GM23338 (cell line): ENCODE results near the gene PIP4K2B. TPM values are rescaled to one million over a fixed set of nuclear protein-coding genes. Genes with fewer than 3 reads are reported as not detected.

Experiments used
- ATAC-seq: fragments of 200-7000 bp; cut with Tn5 transposase; 3 replicates; pipeline ENCODE4 v1.9.1; 2020
- DNase-seq: peaks from one replicate; pipeline ENCODE4 v3.0.0-alpha.2; 2015; ENCODE audit warnings: low spot score
- H2AFZ ChIP-seq: fragments of 200-600 bp; sonication (generic); 2 replicates; pipeline ENCODE4 v1.8.0; 2016; ENCODE audit warnings: antibody characterized with exemption, mild to moderate bottlenecking, moderate library complexity
- H3F3A ChIP-seq: fragments of 200-600 bp; sonication (generic); replicated peaks from 2 replicates; pipeline ENCODE4 v1.8.0; 2017; ENCODE audit warnings: antibody characterized with exemption, mixed run types, low read depth
- H3K27ac ChIP-seq: fragments of 200-600 bp; sonication (generic); 2 replicates; pipeline ENCODE4 v1.6.1; 2016; ENCODE audit warnings: low read depth
- H3K27me3 ChIP-seq: fragments of 200-600 bp; sonication (generic); 2 replicates; pipeline ENCODE4 v1.8.0; 2016; ENCODE audit warnings: mild to moderate bottlenecking, mixed run types, moderate library complexity; ENCODE audit not compliant: insufficient read depth
- H3K36me3 ChIP-seq: fragments of 200-600 bp; sonication (generic); 2 replicates; pipeline ENCODE4 v1.8.0; 2016; ENCODE audit warnings: mild to moderate bottlenecking; ENCODE audit not compliant: insufficient read depth
- H3K4me1 ChIP-seq: fragments of 200-600 bp; sonication (generic); 2 replicates; pipeline ENCODE4 v1.8.0; 2016; ENCODE audit warnings: mild to moderate bottlenecking, moderate library complexity; ENCODE audit not compliant: insufficient read depth
- H3K4me2 ChIP-seq: fragments of 200-600 bp; sonication (generic); 2 replicates; pipeline ENCODE4 v1.7.1; 2017; ENCODE audit warnings: mixed run types
- H3K4me3 ChIP-seq: fragments of 200-600 bp; sonication (generic); 2 replicates; pipeline ENCODE4 v1.6.1; 2016; ENCODE audit warnings: mixed run types
- H3K79me2 ChIP-seq: fragments of 200-600 bp; sonication (generic); replicated peaks from 2 replicates; pipeline ENCODE4 v1.8.0; 2017; ENCODE audit warnings: mild to moderate bottlenecking; ENCODE audit not compliant: insufficient read depth
- H3K9me2 ChIP-seq: fragments of 200-600 bp; sonication (generic); 2 replicates; pipeline ENCODE4 v1.8.0; 2017; ENCODE audit not compliant: insufficient read depth
- H4K20me1 ChIP-seq: fragments of 200-600 bp; sonication (generic); replicated peaks from 2 replicates; pipeline ENCODE4 v1.8.0; 2017; ENCODE audit warnings: mild to moderate bottlenecking; ENCODE audit not compliant: insufficient read depth
- H3K27ac Mint-ChIP-seq: 2 replicates; pipeline ENCODE4 v1.8.0; 2020; ENCODE audit warnings: inconsistent platforms, mild to moderate bottlenecking, moderate library complexity, mixed read lengths
- H3K27me3 Mint-ChIP-seq: 3 replicates; pipeline ENCODE4 v1.8.0; 2022; ENCODE audit warnings: low read depth, mild to moderate bottlenecking, moderate library complexity, mixed read lengths, inconsistent platforms; ENCODE audit not compliant: insufficient read depth, poor library complexity
- H3K36me3 Mint-ChIP-seq: 3 replicates; pipeline ENCODE4 v1.8.0; 2021; ENCODE audit warnings: low read depth, mild to moderate bottlenecking, inconsistent platforms, moderate library complexity, mixed read lengths
- H3K4me1 Mint-ChIP-seq: 3 replicates; pipeline ENCODE4 v1.8.0; 2020; ENCODE audit warnings: mild to moderate bottlenecking, inconsistent platforms, mixed read lengths
- H3K4me3 Mint-ChIP-seq: 3 replicates; pipeline ENCODE4 v1.8.0; 2021; ENCODE audit warnings: moderate library complexity, mild to moderate bottlenecking, inconsistent platforms, mixed read lengths
- H3K9me3 Mint-ChIP-seq: 3 replicates; pipeline ENCODE4 v1.8.0; 2020; ENCODE audit warnings: moderate library complexity, mild to moderate bottlenecking, inconsistent platforms, mixed read lengths
- CREB1 ChIP-seq: fragments of 250-450 bp; sonication (Bioruptor Pico); IDR thresholded peaks from 2 replicates; pipeline ENCODE4 v1.5.0; 2020; ENCODE audit warnings: low read depth, mild to moderate bottlenecking, moderate library complexity
- CTCF ChIP-seq, 2 experiments: fragments of 200-600 bp in 1 of 2; sonication (generic) in 1 of 2; conservative IDR thresholded peaks; 2 replicates each; pipeline versions ENCODE4 v1.5.1 to v1.6.1; 2016 to 2017; ENCODE audit warnings: antibody characterized with exemption in 2 of 2, low read depth in 2 of 2, mild to moderate bottlenecking in 2 of 2, moderate library complexity in 1 of 2
- EZH2 ChIP-seq: fragments of 200-600 bp; sonication (generic); IDR thresholded peaks from one replicate; pipeline ENCODE4 v1.8.0; 2017; ENCODE audit warnings: antibody characterized with exemption, mild to moderate bottlenecking, low read depth; ENCODE audit not compliant: unreplicated experiment
- EZH2phosphoT487 ChIP-seq: fragments of 200-600 bp; sonication (generic); IDR thresholded peaks from one replicate; pipeline ENCODE4 v1.8.1; 2018; ENCODE audit warnings: antibody characterized with exemption; ENCODE audit not compliant: unreplicated experiment
- JUNB ChIP-seq: IDR thresholded peaks from one replicate; pipeline ENCODE4 v1.6.1; 2016; ENCODE audit warnings: antibody characterized with exemption; ENCODE audit not compliant: unreplicated experiment
- NANOG ChIP-seq: IDR thresholded peaks from 2 replicates; pipeline ENCODE4 v1.6.1; 2016; ENCODE audit warnings: antibody characterized with exemption, borderline replicate concordance
- POLR2AphosphoS5 ChIP-seq: IDR thresholded peaks from 2 replicates; pipeline ENCODE4 v1.6.1; 2016; ENCODE audit warnings: antibody characterized with exemption, low read depth
- REST ChIP-seq: IDR thresholded peaks from one replicate; pipeline ENCODE4 v1.6.1; 2018; ENCODE audit warnings: antibody characterized with exemption; ENCODE audit not compliant: unreplicated experiment
- STAT1 ChIP-seq: IDR thresholded peaks from one replicate; pipeline ENCODE4 v1.6.1; 2016; ENCODE audit warnings: antibody characterized with exemption; ENCODE audit not compliant: unreplicated experiment
- ZNF114 ChIP-seq: fragments of 250-450 bp; sonication (Bioruptor Pico); IDR thresholded peaks from 2 replicates; pipeline ENCODE4 v1.5.0; 2020; ENCODE audit warnings: mild to moderate bottlenecking, moderate library complexity
- ZNF331 ChIP-seq: fragments of 250-450 bp; sonication (Bioruptor Pico); IDR thresholded peaks from 2 replicates; pipeline ENCODE4 v1.5.0; 2020; ENCODE audit warnings: low read depth, mild to moderate bottlenecking, moderate library complexity
- polyA plus RNA-seq: library from polyadenylated mRNA; unstranded; fragments of >200 nt; fragmentation: Nextera tagmentation; extraction: Ambion mirVana; gene quantifications from 2 replicates; pipeline ENCODE4 v1.2.1, GENCODE V29; 2016
- total RNA-seq: library from RNA; depleted of rRNA; stranded (reverse); fragments of >200 nt; shearing (Covaris generic); gene quantifications from 2 replicates; pipeline ENCODE4 v1.2.3, GENCODE V29; 2014
- TF ChIP-seq, protein P1 (sequence below): fragments of 250-450 bp; sonication (Bioruptor Pico); IDR thresholded peaks from 2 replicates; pipeline ENCODE4 v1.5.0; 2020; ENCODE audit warnings: mild to moderate bottlenecking, moderate library complexity
- TF ChIP-seq, protein P2 (sequence below): IDR thresholded peaks from 2 replicates; pipeline ENCODE4 v1.6.1; 2016; ENCODE audit warnings: antibody characterized with exemption

Gene PIP4K2B
- total and polyA plus RNA-seq, 2 experiments from 2014 or later: 9.5 to 43.4 TPM

DNA sequence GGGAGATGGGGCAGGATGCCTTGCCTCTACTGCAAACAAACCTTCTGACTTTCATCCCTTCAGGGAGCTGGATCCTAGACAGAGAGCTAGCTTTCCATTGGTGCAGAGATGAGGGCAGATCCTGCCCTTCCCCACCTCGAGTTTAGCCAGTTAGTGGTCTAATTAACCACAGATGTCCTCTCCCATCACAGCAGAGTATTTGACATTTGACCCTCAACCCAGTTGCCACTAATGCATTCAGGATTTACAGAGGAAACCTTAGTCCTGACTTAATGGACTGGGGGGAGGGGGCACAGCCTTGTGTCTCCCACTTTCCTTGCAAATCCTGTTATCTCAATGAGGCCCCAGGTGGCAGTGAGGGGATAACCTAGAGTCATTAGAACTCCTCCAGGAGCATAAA is 10.2 kb downstream of the PIP4K2B start:
- H3K27me3 ChIP-seq: no peaks in the 10 kb centered on the region
- ATAC-seq: peak; percentile 86
- no peaks in the 10 kb centered on the region for H3F3A ChIP-seq
- Mint-ChIP-seq H3K9me3 (no peaks in the 10 kb centered on the region), H3K36me3 (peaks cover 35% of the 10 kb centered on the region), H3K27me3 (peaks cover 9% of the 10 kb centered on the region), H3K4me3 (peak overlapping the region; percentile 43; the same call in 2 of the 3 replicates), H3K4me1 (peaks cover 19% of the 10 kb centered on the region), H3K27ac (peak overlapping the region; percentile 64)
- H3K4me3 ChIP-seq: no peak overlapping the region
- peaks cover 6% of the 10 kb centered on the region; the same call in 1 of the 2 replicates for H3K36me3 ChIP-seq
- H4K20me1 ChIP-seq: peaks cover 12% of the 10 kb centered on the region
- TF ChIP-seq ZNF114 (CRISPR knock-in tag) (no peak), CTCF (conservative IDR thresholded peaks at IDR 0.05; ENCODE audit: low read depth in 2 of 2) (no peak), JUNB (no peak), REST (no peak), STAT1 (no peak), EZH2 (no peak), POLR2AphosphoS5 (no peak), EZH2phosphoT487 (no peak), ZNF331 (CRISPR knock-in tag) (no peak), CREB1 (CRISPR knock-in tag) (no peak), NANOG (no peak)
- TF ChIP-seq, protein P1, sequence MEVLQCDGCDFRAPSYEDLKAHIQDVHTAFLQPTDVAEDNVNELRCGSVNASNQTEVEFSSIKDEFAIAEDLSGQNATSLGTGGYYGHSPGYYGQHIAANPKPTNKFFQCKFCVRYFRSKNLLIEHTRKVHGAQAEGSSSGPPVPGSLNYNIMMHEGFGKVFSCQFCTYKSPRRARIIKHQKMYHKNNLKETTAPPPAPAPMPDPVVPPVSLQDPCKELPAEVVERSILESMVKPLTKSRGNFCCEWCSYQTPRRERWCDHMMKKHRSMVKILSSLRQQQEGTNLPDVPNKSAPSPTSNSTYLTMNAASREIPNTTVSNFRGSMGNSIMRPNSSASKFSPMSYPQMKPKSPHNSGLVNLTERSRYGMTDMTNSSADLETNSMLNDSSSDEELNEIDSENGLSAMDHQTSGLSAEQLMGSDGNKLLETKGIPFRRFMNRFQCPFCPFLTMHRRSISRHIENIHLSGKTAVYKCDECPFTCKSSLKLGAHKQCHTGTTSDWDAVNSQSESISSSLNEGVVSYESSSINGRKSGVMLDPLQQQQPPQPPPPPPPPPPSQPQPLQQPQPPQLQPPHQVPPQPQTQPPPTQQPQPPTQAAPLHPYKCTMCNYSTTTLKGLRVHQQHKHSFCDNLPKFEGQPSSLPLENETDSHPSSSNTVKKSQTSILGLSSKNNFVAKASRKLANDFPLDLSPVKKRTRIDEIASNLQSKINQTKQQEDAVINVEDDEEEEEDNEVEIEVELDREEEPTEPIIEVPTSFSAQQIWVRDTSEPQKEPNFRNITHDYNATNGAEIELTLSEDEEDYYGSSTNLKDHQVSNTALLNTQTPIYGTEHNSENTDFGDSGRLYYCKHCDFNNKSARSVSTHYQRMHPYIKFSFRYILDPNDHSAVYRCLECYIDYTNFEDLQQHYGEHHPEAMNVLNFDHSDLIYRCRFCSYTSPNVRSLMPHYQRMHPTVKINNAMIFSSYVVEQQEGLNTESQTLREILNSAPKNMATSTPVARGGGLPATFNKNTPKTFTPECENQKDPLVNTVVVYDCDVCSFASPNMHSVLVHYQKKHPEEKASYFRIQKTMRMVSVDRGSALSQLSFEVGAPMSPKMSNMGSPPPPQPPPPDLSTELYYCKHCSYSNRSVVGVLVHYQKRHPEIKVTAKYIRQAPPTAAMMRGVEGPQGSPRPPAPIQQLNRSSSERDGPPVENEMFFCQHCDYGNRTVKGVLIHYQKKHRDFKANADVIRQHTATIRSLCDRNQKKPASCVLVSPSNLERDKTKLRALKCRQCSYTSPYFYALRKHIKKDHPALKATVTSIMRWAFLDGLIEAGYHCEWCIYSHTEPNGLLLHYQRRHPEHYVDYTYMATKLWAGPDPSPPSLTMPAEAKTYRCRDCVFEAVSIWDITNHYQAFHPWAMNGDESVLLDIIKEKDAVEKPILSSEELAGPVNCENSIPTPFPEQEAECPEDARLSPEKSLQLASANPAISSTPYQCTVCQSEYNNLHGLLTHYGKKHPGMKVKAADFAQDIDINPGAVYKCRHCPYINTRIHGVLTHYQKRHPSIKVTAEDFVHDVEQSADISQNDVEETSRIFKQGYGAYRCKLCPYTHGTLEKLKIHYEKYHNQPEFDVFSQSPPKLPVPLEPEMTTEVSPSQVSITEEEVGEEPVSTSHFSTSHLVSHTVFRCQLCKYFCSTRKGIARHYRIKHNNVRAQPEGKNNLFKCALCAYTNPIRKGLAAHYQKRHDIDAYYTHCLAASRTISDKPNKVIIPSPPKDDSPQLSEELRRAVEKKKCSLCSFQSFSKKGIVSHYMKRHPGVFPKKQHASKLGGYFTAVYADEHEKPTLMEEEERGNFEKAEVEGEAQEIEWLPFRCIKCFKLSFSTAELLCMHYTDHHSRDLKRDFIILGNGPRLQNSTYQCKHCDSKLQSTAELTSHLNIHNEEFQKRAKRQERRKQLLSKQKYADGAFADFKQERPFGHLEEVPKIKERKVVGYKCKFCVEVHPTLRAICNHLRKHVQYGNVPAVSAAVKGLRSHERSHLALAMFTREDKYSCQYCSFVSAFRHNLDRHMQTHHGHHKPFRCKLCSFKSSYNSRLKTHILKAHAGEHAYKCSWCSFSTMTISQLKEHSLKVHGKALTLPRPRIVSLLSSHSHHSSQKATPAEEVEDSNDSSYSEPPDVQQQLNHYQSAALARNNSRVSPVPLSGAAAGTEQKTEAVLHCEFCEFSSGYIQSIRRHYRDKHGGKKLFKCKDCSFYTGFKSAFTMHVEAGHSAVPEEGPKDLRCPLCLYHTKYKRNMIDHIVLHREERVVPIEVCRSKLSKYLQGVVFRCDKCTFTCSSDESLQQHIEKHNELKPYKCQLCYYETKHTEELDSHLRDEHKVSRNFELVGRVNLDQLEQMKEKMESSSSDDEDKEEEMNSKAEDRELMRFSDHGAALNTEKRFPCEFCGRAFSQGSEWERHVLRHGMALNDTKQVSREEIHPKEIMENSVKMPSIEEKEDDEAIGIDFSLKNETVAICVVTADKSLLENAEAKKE (CRISPR knock-in tag): no peak
- TF ChIP-seq, protein P2, sequence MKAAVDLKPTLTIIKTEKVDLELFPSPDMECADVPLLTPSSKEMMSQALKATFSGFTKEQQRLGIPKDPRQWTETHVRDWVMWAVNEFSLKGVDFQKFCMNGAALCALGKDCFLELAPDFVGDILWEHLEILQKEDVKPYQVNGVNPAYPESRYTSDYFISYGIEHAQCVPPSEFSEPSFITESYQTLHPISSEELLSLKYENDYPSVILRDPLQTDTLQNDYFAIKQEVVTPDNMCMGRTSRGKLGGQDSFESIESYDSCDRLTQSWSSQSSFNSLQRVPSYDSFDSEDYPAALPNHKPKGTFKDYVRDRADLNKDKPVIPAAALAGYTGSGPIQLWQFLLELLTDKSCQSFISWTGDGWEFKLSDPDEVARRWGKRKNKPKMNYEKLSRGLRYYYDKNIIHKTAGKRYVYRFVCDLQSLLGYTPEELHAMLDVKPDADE: no peak
- peak; percentile 38 for DNase-seq
- H3K27ac ChIP-seq: no peak overlapping the region; the same call in 1 of the 2 replicates
- H3K79me2 ChIP-seq: peaks cover 59% of the 10 kb centered on the region
- H3K4me1 ChIP-seq: peaks cover 14% of the 10 kb centered on the region
- H3K9me2 ChIP-seq: no peaks in the 10 kb centered on the region
- H2AFZ ChIP-seq: no peak overlapping the region
- peak overlapping the region; percentile 39 for H3K4me2 ChIP-seq
